ENCODE results near the gene RNF167.

GRCh38 chr17:4899341-4900230, 40.5 kb upstream of the RNF167 start, which contains the start of gene C17orf107:
- TF ChIP-seq EZH2 (IDR thresholded peaks at IDR 0.05; ENCODE audit: borderline replicate concordance, insufficient read depth, low read length, poor library complexity, severe bottlenecking) = no peak
- TF ChIP-seq CTCF (IDR thresholded peaks at IDR 0.05; ENCODE audit: poor library complexity, severe bottlenecking) = no peak
- no peak for TF ChIP-seq POLR2AphosphoS5 (IDR thresholded peaks at IDR 0.05)
- no peak for TF ChIP-seq EP300 (conservative IDR thresholded peaks at IDR 0.05; ENCODE audit: poor library complexity, severe bottlenecking)
- TF ChIP-seq SMC3 (conservative IDR thresholded peaks at IDR 0.05; ENCODE audit: poor library complexity) = no peak
- TF ChIP-seq TAF1 (IDR thresholded peaks at IDR 0.05; ENCODE audit: low read depth) = no peak
- TF ChIP-seq REST (IDR thresholded peaks at IDR 0.05; ENCODE audit: borderline replicate concordance) = no peak
